Uterus (tissue), 2 donors: Measurements from ENCODE around the gene SBNO2.

Experiments used
- POLR2A ChIP-seq, 2 donors: fragments of 450-650 bp; IDR thresholded peaks; one replicate each; pipeline ENCODE4 v1.6.1; 2016; ENCODE audit warnings: antibody characterized with exemption in 2 of 2, mild to moderate bottlenecking in 1 of 2, moderate library complexity in 1 of 2
- TF ChIP-seq, protein P1 (sequence below), 4 experiments: fragments of 200-600 bp in 2 of 4; fragments of 450-650 bp in 2 of 4; sonication (generic) in 2 of 4; IDR thresholded peaks; one replicate each; pipeline ENCODE4 v1.5.1; 2016 to 2019; ENCODE audit warnings: antibody characterized with exemption in 4 of 4, mild to moderate bottlenecking in 2 of 4, moderate library complexity in 1 of 4

DNA sequence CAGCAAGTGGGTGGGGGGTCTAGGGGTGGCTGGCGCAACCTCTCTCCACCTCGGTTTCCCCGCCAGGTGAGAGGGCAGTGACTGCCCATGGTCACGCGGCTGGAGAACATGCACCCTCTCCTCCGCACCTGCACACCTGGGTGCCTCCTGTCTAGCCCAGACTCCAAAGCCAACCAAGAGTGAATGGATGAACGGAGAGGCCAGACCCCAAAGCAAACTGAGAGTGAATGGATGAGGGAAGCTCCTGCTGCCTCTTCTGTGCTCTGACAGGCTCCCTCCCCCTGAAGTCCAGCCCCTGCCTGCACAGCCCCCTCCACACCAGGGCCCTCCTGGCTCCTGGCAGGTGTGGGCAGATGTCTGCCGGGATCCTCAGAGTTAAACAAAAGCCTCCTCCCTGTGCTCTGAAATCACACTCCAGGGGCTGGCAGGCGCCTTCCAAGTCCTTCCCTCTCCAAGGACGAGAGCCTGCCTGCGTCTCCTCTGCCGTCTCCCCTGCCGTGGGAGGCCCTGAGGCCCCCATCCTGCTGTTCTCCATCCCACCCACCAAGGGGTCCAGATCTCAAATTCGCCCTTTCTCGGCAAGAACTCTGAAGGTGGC lies 2.2 kb downstream of the SBNO2 start:
- no peak for TF ChIP-seq POLR2A (IDR thresholded peaks at IDR 0.05)
- TF ChIP-seq, protein P1, sequence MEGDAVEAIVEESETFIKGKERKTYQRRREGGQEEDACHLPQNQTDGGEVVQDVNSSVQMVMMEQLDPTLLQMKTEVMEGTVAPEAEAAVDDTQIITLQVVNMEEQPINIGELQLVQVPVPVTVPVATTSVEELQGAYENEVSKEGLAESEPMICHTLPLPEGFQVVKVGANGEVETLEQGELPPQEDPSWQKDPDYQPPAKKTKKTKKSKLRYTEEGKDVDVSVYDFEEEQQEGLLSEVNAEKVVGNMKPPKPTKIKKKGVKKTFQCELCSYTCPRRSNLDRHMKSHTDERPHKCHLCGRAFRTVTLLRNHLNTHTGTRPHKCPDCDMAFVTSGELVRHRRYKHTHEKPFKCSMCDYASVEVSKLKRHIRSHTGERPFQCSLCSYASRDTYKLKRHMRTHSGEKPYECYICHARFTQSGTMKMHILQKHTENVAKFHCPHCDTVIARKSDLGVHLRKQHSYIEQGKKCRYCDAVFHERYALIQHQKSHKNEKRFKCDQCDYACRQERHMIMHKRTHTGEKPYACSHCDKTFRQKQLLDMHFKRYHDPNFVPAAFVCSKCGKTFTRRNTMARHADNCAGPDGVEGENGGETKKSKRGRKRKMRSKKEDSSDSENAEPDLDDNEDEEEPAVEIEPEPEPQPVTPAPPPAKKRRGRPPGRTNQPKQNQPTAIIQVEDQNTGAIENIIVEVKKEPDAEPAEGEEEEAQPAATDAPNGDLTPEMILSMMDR (IDR thresholded peaks at IDR 0.05) = no peak
